ENCODE measurements around the gene TRAPPC2L.

- no peak for TF ChIP-seq CTCF (IDR thresholded peaks at IDR 0.05; ENCODE audit: insufficient read depth, low read depth, low read length)
- no peak for TF ChIP-seq EZH2 (IDR thresholded peaks at IDR 0.05; ENCODE audit: insufficient read depth, low read length)
Measured at GRCh38 chr16:88853325-88853941, 3.5 kb upstream of the TRAPPC2L start.
